Measurements from ENCODE around the gene SKI.

The SKI gene

DNA sequence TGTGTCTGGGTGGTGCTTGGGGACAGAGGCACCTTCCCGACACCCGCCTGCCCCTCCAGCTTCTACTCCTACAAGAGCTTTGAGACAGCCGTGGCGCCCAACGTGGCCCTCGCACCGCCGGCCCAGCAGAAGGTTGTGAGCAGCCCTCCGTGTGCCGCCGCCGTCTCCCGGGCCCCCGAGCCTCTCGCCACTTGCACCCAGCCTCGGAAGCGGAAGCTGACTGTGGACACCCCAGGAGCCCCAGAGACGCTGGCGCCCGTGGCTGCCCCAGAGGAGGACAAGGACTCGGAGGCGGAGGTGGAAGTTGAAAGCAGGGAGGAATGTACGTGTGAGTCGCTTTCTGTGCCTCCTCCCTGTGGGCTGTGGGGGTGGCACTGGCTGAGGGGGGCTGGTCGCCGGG, 75.7 kb downstream of the SKI start:
- peak overlapping the region in 1 of 2 donors; percentile 81 for H3K4me3 Mint-ChIP-seq

DNA sequence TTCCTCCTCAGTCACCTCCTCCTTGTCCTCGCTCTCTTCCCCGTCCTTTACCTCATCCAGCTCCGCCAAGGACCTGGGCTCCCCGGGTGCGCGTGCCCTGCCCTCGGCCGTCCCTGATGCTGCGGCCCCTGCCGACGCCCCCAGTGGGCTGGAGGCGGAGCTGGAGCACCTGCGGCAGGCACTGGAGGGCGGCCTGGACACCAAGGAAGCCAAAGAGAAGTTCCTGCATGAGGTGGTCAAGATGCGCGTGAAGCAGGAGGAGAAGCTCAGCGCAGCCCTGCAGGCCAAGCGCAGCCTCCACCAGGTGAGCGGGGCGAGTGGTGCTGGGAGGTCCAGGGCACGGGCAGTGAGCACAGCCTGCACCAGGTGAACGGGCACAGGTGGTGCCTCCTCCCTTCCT, 76.2 kb downstream of the SKI start:
- Mint-ChIP-seq H3K27me3 (no peaks in the 10 kb centered on the region), H3K27ac (no peak overlapping the region), H3K9me3 (no peaks in the 10 kb centered on the region), H3K4me1 (ENCODE audit: low read depth in 2 of 2) (peaks cover 14 to 23% of the 10 kb centered on the region in 2 donors), H3K36me3 (ENCODE audit: insufficient read depth) (peaks cover 96% of the 10 kb centered on the region), H3K4me3 (no peak overlapping the region)
- DNase-seq, result no peak
- ATAC-seq (replicated peaks), result no peak

More for the DNA sequence above, 75.7 kb downstream of the SKI start:
- Mint-ChIP-seq H3K27ac (peak overlapping the region; percentile 98 to 99), H3K27me3 (no peaks in the 10 kb centered on the region), H3K4me1 (ENCODE audit: low read depth in 2 of 2) (peaks cover 17 to 26% of the 10 kb centered on the region in 2 donors), H3K36me3 (ENCODE audit: insufficient read depth) (peaks cover 97% of the 10 kb centered on the region), H3K9me3 (no peaks in the 10 kb centered on the region)
- no peak for DNase-seq
- ATAC-seq (replicated peaks), result no peak

DNA sequence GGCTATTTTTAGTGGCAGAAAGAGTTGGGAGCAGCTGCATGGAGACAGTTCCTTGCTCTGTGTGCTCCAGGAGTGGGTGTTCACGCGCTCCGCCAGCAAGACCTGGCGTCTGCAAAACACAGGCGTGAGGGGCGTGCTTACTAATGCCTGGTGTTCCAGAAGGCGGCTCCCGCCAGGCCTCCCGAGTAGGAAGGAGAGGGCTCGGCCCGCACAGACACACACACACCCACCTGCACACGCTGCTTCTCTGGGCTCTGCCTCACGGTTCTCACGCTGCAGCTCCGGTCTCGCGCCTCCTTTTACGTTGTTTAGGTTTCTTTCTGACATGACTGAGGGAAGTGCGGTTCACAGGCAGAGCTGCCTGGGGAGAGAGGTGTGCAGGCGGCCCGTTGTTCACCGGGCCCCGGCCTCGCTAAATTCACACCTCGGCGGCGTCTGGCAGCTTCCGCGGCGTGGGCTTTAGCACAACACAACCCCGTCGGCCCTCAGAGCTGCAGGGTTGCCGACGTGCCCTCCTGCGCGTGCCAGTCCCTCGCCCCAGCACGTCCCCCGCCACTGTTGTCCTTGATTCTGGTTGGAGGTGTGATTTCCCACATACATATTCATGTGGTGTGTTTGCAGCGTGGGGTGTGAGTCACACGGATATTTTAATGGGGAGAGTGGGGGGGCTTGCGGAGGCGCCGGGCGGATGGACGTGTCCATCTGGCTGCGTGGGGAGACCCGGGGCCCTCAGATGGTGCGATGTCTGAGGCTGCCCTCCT, 77.0 kb downstream of the SKI start:
- no peaks in the 10 kb centered on the region for H3K27me3 Mint-ChIP-seq
- DNase-seq (peak in 2 of 3 experiments; percentile 48 to 62), ATAC-seq (replicated peaks) (peak; percentile 0)
- H3K36me3 Mint-ChIP-seq (ENCODE audit: insufficient read depth), result peaks cover 88% of the 10 kb centered on the region
- H3K9me3 Mint-ChIP-seq, result no peaks in the 10 kb centered on the region
- peaks cover 14 to 19% of the 10 kb centered on the region in 2 donors for H3K4me1 Mint-ChIP-seq (ENCODE audit: low read depth in 2 of 2)
- H3K4me3 Mint-ChIP-seq, result peak overlapping the region; percentile 28 to 69
- peak overlapping the region; percentile 87 to 88 for H3K27ac Mint-ChIP-seq

DNA sequence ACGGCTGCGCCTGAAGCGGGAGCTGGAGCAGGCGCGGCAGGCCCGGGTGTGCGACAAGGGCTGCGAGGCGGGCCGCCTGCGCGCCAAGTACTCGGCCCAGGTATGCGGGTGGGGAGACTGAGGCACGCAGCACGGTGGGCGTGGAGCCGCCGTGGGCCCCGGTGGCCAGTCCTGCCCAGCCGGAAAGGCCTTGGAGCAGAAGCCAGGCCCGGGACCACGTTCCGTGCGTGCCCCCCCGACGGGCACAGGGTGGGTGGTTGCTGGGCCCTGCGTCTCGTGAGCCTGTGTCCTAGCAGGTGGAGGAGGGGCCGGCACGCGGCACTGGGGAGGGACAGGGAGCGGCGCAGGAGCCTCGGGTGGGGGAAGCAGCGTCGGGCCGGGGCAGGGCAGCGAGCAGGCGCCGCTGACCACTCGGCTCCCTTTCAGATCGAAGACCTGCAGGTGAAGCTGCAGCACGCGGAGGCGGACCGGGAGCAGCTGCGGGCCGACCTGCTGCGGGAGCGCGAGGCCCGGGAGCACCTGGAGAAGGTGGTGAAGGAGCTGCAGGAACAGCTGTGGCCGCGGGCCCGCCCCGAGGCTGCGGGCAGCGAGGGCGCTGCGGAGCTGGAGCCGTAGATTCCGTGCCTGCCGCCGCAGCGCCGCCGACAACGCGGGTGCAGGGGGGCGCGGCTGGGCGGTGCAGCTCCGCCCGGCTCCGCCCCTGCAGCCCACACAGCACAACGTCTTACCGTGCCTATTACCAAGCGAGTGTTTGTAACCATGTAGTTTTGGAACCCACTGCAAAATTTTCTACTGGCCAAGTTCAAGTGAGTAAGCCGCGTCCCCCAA, 78.2 kb downstream of the SKI start:
- Mint-ChIP-seq H3K27me3 (no peaks in the 10 kb centered on the region), H3K36me3 (ENCODE audit: insufficient read depth) (peaks cover 81% of the 10 kb centered on the region), H3K4me1 (ENCODE audit: low read depth in 2 of 2) (peaks cover 9 to 12% of the 10 kb centered on the region in 2 donors), H3K4me3 (no peak overlapping the region), H3K9me3 (no peaks in the 10 kb centered on the region), H3K27ac (peak overlapping the region; percentile 56 to 88)
- no peak for ATAC-seq (replicated peaks)
- DNase-seq, result no peak

DNA sequence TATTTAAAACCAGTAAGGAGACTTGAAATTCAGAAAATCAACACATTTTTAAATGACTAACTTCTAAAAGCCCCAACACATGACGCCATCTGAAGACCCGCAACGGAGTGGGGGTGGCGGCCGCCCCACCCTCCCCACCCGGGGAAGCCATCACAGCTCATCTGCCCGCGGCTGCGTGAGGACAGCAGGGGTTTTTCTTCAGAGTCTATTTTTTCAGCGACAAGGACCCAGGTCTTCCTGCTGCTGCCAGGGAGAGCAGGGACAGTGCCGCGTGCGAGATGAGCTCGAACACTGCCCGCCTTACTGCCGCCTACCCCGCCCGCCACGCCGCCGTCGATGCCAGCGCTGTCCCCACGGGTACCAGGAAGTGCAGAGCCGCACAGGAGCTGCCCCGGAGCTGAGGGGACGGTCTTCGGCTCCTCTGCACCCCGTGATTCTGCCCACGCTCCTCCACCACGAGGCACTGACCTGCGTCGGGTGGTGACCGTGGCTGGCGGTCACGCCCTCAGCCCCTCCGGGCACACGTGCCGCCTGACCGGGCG, 79.0 kb downstream of the SKI start:
- ATAC-seq (replicated peaks) (no peak), DNase-seq (no peak)
- Mint-ChIP-seq H3K4me3 (no peak overlapping the region), H3K27ac (peak overlapping the region; percentile 56 to 71), H3K27me3 (no peaks in the 10 kb centered on the region), H3K36me3 (ENCODE audit: insufficient read depth) (peaks cover 75% of the 10 kb centered on the region), H3K9me3 (no peaks in the 10 kb centered on the region), H3K4me1 (ENCODE audit: low read depth in 2 of 2) (peaks cover 4 to 6% of the 10 kb centered on the region in 2 donors)

DNA sequence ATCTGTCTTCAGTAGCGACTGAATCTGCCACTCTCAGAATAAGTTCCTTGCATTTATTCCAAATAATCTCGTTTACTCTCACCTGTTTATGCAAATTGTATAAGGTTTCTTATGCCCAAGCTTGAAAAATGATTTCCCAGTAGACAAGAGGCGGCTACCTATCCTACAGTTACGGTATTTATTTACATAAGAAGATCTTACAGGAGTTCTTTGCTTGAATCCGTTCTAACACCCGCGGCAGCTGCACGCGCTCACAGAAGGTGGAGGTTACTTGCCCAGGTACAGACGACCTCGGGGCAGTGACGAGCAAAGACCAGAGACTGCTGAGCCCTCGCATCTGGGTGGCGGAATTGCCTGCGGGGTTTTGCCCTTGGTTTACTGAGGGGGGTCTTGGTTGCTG, 79.9 kb downstream of the SKI start:
- no peaks in the 10 kb centered on the region for H3K9me3 Mint-ChIP-seq
- peaks cover 5 to 6% of the 10 kb centered on the region in 2 donors for H3K4me1 Mint-ChIP-seq (ENCODE audit: low read depth in 2 of 2)
- DNase-seq (no peak), ATAC-seq (replicated peaks) (no peak)
- peaks cover 68% of the 10 kb centered on the region for H3K36me3 Mint-ChIP-seq (ENCODE audit: insufficient read depth)
- no peaks in the 10 kb centered on the region for H3K27me3 Mint-ChIP-seq
- H3K4me3 Mint-ChIP-seq, result no peak overlapping the region
- peak overlapping the region; percentile 56 to 71 for H3K27ac Mint-ChIP-seq

DNA sequence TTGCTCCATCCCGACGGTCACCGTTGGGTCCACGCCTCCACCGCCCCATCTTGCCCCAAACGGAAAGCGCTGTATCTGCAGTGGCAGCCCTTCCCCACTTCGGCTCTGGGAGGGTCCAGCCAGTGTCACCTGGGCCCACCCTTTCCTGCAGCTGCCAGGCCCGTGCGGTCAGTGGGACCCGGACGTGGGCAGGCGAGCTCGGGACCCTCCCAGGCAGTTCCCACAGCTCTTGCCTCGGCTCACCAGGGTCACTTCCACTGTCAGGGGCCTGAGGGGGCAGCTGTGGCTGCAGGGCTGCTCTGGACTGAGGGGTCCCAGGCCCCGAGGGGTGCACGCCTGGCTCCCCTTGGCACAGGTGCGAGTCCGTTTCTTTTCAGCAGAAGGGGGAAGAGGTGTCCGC, 80.7 kb downstream of the SKI start:
- H3K4me3 Mint-ChIP-seq, result no peak overlapping the region
- H3K27ac Mint-ChIP-seq, result peak overlapping the region in 1 of 2 donors; percentile 71
- no peak for DNase-seq
- no peaks in the 10 kb centered on the region for H3K27me3 Mint-ChIP-seq
- ATAC-seq (replicated peaks), result no peak
- H3K4me1 Mint-ChIP-seq (ENCODE audit: low read depth in 2 of 2), result peaks cover 6 to 7% of the 10 kb centered on the region in 2 donors
- H3K9me3 Mint-ChIP-seq, result no peaks in the 10 kb centered on the region
- H3K36me3 Mint-ChIP-seq (ENCODE audit: insufficient read depth), result peaks cover 63% of the 10 kb centered on the region

DNA sequence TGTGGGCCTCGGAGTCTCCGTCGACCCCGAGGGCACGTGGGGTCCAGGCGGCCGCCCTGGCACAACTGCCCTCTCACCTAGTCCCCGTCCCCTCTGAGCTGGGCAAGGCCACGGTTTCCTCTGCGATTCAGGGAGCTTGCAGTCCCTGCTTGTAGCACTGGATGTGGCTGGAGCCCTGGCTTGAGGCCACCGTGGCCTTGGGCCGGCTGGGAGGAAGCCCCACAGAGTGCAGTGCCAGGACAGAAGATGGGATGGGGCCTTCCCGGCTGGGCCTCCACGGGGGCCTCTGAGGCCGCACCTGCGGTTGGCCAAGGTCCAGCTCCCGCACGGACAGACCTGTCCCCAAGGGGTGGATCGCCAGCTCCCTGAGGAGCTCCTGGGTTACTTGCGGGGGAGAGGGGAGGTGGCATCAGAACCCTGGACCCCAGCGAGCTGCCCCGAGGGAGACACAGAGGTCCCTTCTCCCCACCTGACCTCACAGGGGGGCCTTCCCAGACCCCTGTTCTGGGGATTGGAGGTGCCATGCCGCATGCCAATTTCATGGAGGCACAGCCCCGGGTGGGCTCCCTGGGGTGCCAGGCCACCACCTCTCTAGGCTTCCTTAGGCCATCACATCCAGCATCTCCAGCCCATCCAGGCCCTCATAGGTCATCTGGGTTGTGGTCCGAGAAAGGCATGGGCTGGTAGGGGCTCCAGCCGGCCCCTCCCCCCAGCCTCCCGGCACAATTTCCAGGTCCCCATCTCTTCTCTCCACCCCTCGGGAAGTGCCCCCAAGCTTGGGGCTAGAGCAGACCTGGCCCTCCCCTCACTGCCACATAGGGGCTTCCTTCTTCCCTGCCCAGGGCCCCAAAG, 82.4 kb downstream of the SKI start:
- Mint-ChIP-seq H3K27me3 (no peaks in the 10 kb centered on the region), H3K4me1 (ENCODE audit: low read depth in 2 of 2) (peaks cover under 1 to 7% of the 10 kb centered on the region in 2 donors), H3K27ac (peak overlapping the region; percentile 89 to 92), H3K36me3 (ENCODE audit: insufficient read depth) (peaks cover 49% of the 10 kb centered on the region), H3K4me3 (peak overlapping the region in 1 of 2 donors; percentile 27), H3K9me3 (no peaks in the 10 kb centered on the region)
- no peak for ATAC-seq (replicated peaks)
- no peak for DNase-seq

DNA sequence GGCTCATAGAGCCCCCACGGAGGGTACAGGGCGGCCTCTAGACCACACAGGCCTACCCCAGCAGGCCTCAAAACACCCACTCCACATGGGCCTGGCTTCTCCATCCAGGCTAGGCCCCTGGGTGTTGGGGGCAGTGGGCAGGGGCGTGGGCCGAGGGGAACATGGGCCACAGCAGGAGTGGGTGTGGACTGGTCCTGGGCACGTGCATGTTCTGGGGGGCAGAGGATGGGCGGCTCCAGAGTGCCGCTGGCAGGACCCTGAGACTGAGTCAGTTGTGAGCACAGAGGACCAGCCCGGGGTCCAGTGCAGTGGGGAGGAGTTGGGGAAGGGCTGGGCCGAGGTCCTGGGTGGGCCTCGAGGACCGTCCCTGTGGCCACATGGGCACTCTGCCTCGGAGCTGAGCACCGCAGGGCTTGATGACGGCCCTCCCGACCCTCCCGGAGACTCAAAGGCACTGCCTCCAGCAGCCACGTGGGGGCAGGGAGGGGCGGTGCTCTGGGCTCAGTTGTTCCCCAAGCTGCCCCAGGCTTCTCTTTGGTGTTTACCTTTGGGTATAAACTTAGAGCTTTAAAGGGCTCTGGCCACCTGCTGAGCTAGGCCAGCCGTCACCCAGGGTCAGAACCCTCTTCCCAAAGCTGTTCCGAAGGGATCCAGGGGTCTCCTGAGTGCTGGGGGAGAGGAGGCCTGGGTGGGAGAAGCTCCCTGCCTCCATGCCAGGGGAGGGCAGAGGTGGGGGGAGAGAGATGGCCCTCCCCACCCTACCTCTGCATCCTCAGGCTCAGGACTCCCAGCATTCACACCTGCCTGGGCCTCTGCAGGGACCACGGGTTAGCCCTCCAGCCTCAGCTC, 83.3 kb downstream of the SKI start:
- Mint-ChIP-seq H3K9me3 (no peaks in the 10 kb centered on the region), H3K27me3 (no peaks in the 10 kb centered on the region), H3K4me1 (ENCODE audit: low read depth in 2 of 2) (peaks cover 0 to 8% of the 10 kb centered on the region in 2 donors), H3K27ac (peak overlapping the region; percentile 89 to 92), H3K4me3 (peak overlapping the region in 1 of 2 donors; percentile 12), H3K36me3 (ENCODE audit: insufficient read depth) (peaks cover 45% of the 10 kb centered on the region)
- ATAC-seq (replicated peaks) (peak; percentile 51), DNase-seq (peak; percentile 54 to 63 (median 59))

DNA sequence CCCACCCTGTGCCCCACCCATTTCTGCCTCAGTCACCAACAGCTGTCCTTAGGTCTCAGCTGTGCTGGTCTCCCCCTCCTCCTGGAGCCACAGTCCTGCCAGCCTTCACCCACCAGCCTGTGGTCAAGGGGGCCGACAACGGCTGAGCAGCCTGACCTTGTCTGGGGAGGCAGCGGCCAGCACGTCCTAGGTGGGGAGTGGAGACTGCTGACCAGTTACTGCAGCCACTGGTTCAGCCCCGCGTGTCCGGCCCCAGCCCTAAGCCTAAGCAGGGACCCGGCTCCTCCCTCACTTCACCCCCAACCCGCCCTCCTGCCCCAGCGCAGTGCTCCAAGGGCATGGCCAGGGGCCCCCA, 84.0 kb downstream of the SKI start:
- Mint-ChIP-seq H3K27ac (peak overlapping the region; percentile 89 to 92), H3K36me3 (ENCODE audit: insufficient read depth) (peaks cover 39% of the 10 kb centered on the region), H3K4me1 (ENCODE audit: low read depth in 2 of 2) (peaks cover 0 to 8% of the 10 kb centered on the region in 2 donors), H3K4me3 (peak overlapping the region in 1 of 2 donors; percentile 12), H3K9me3 (no peaks in the 10 kb centered on the region), H3K27me3 (no peaks in the 10 kb centered on the region)
- DNase-seq (no peak), ATAC-seq (replicated peaks) (no peak)

DNA sequence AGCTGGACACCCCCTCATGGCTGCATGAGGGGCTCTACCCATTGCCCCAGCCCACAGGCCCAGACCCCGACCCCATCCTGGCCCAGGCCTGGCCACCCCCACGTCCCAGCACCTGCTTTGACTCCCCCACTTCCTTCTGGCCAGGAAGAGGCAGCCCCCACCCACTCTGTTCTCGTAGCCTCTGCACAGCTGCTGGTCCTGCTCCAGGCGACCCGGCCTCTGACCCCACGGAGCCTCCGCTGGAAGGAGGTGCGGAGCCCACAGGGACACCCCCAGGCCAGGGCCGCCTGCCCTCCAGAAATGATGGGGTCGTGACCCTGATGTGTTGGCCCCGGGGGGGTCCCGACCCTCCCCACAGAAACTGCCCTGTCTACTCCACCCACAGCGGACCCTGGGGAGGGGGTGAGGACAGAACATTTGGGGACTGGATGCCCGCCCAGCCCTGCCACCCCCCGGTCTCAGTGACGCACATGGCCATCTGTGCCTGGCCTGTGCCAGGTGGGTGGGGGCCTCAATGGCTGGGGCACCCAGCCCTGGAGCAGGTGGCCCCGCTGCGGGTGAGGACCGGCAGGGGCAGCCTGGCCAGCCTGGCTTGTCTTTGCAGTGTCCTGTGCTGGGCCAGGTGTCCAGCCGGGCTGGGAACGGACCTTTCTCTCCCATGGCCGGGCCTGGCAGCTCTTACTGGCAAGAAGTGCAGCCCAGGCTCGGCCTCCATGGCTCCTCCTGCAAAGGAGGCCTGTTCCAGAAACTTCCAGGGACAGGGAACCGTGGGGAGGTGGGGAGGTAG, 84.6 kb downstream of the SKI start:
- H3K4me3 Mint-ChIP-seq, result peak overlapping the region; percentile 53 to 64
- no peak for ATAC-seq (replicated peaks)
- no peaks in the 10 kb centered on the region for H3K9me3 Mint-ChIP-seq
- H3K27ac Mint-ChIP-seq, result peak overlapping the region; percentile 89 to 92
- H3K4me1 Mint-ChIP-seq (ENCODE audit: low read depth in 2 of 2), result peaks cover 0 to 8% of the 10 kb centered on the region in 2 donors
- no peaks in the 10 kb centered on the region for H3K27me3 Mint-ChIP-seq
- no peak for DNase-seq
- peaks cover 33% of the 10 kb centered on the region for H3K36me3 Mint-ChIP-seq (ENCODE audit: insufficient read depth)
